ENCODE data around the gene PTMA.
"Not testable (repeated sequence)": the region's sequence is repeated elsewhere in the genome, so short reads cannot be mapped to it uniquely, and the experiment has no call there.

The PTMA gene

GRCh38 chr2:231737761-231738160 is 29.4 kb downstream of the PTMA start:
- H3K23ac ChIP-seq (ENCODE audit: low read length) = no peak overlapping the region
- no peak overlapping the region for H4K8ac ChIP-seq (ENCODE audit: low read depth, low read length)
- peaks cover 0 to 6% of the 10 kb centered on the region in 2 experiments for H3K36me3 ChIP-seq (ENCODE audit: control insufficient read depth in 1 of 2, insufficient read depth in 2 of 2, low read length in 2 of 2)
- H4K91ac ChIP-seq (ENCODE audit: low read depth, low read length) = no peak overlapping the region
- no peaks in the 10 kb centered on the region for H3K27me3 ChIP-seq (ENCODE audit: insufficient read depth, low read length)
- H3K27ac ChIP-seq (ENCODE audit: low read depth, low read length) = no peak overlapping the region
- H3K9me3 ChIP-seq (ENCODE audit: insufficient read depth, low read depth, low read length) = no peaks in the 10 kb centered on the region
- no peak overlapping the region for H2BK12ac ChIP-seq (ENCODE audit: low read length)
- H4K12ac ChIP-seq (ENCODE audit: low read depth, low read length) = no peak overlapping the region
- DNase-seq = no peak
- H3K4me1 ChIP-seq (ENCODE audit: control insufficient read depth in 1 of 2, insufficient read depth in 2 of 2, low read length in 2 of 2) = no peaks in the 10 kb centered on the region
- H3K4me2 ChIP-seq (ENCODE audit: low read length) = no peak overlapping the region
- no peak overlapping the region for H3K4ac ChIP-seq (ENCODE audit: low read depth, low read length)
- H2AFZ ChIP-seq (ENCODE audit: insufficient read depth, low read length, poor library complexity) = no peak overlapping the region
- H3K79me2 ChIP-seq (ENCODE audit: control insufficient read depth, insufficient read depth, low read length, poor library complexity) = no peaks in the 10 kb centered on the region
- H3K9ac ChIP-seq (ENCODE audit: low read length) = peak overlapping the region; percentile 46
- no peak overlapping the region for H3K4me3 ChIP-seq (ENCODE audit: low read depth, low read length)
- no CpG with 5 or more reads among the region's 7 CpGs for WGBS (ENCODE audit: extremely low coverage, insufficient coverage, insufficient read length)
- H2BK120ac ChIP-seq (ENCODE audit: insufficient read depth, low read length, poor library complexity) = no peak overlapping the region
- H3K14ac ChIP-seq (ENCODE audit: low read length) = no peak overlapping the region
- no peaks in the 10 kb centered on the region for H3K79me1 ChIP-seq (ENCODE audit: low read length)
- no peak overlapping the region for H2BK5ac ChIP-seq (ENCODE audit: low read depth, low read length, poor library complexity)
- H2AK5ac ChIP-seq (ENCODE audit: low read length) = no peak overlapping the region
- no peak overlapping the region for H3K18ac ChIP-seq (ENCODE audit: low read length)

- Histone ChIP-seq H3K79me2 (ENCODE audit: control insufficient read depth, insufficient read depth, low read length, poor library complexity) (no peaks in the 10 kb centered on the region), H2BK120ac (ENCODE audit: insufficient read depth, low read length, poor library complexity) (no peak overlapping the region), H3K27ac (ENCODE audit: low read depth, low read length) (no peak overlapping the region), H4K91ac (ENCODE audit: low read depth, low read length) (no peak overlapping the region), H2BK5ac (ENCODE audit: low read depth, low read length, poor library complexity) (no peak overlapping the region), H3K27me3 (ENCODE audit: insufficient read depth, low read length) (no peaks in the 10 kb centered on the region), H3K4me3 (ENCODE audit: low read depth, low read length) (no peak overlapping the region), H3K4me2 (ENCODE audit: low read length) (no peak overlapping the region), H3K14ac (ENCODE audit: low read length) (no peak overlapping the region), H3K9ac (ENCODE audit: low read length) (no peak overlapping the region), H3K4me1 (ENCODE audit: control insufficient read depth in 1 of 2, insufficient read depth in 2 of 2, low read length in 2 of 2) (no peaks in the 10 kb centered on the region), H4K12ac (ENCODE audit: low read depth, low read length) (no peak overlapping the region), H3K79me1 (ENCODE audit: low read length) (no peaks in the 10 kb centered on the region), H2BK12ac (ENCODE audit: low read length) (no peak overlapping the region), H4K8ac (ENCODE audit: low read depth, low read length) (no peak overlapping the region), H3K23ac (ENCODE audit: low read length) (no peak overlapping the region), H3K9me3 (ENCODE audit: insufficient read depth, low read depth, low read length) (no peaks in the 10 kb centered on the region), H2AK5ac (ENCODE audit: low read length) (no peak overlapping the region), H2AFZ (ENCODE audit: insufficient read depth, low read length, poor library complexity) (no peak overlapping the region), H3K4ac (ENCODE audit: low read depth, low read length) (no peak overlapping the region), H3K36me3 (ENCODE audit: control insufficient read depth in 1 of 2, insufficient read depth in 2 of 2, low read length in 2 of 2) (peaks cover 0 to 2% of the 10 kb centered on the region in 2 experiments), H3K18ac (ENCODE audit: low read length) (no peak overlapping the region)
- no CpG with 5 or more reads among the region's 9 CpGs for WGBS (ENCODE audit: extremely low coverage, insufficient coverage, insufficient read length)
- peak in 1 of 2 donors; percentile 1 for DNase-seq
These were observed 35.2 kb downstream of the PTMA start for GRCh38 chr2:231743376-231744116.

- no peaks in the 10 kb centered on the region for H3K4me1 ChIP-seq (ENCODE audit: control insufficient read depth in 1 of 2, insufficient read depth in 2 of 2, low read length in 2 of 2)
- H3K18ac ChIP-seq (ENCODE audit: low read length) = no peak overlapping the region
- H3K4me3 ChIP-seq (ENCODE audit: low read depth, low read length) = no peak overlapping the region
- H2BK5ac ChIP-seq (ENCODE audit: low read depth, low read length, poor library complexity) = no peak overlapping the region
- no peak overlapping the region for H2AK5ac ChIP-seq (ENCODE audit: low read length)
- no peaks in the 10 kb centered on the region for H3K9me3 ChIP-seq (ENCODE audit: insufficient read depth, low read depth, low read length)
- no peak overlapping the region for H3K23ac ChIP-seq (ENCODE audit: low read length)
- no peaks in the 10 kb centered on the region for H3K79me1 ChIP-seq (ENCODE audit: low read length)
- no peak overlapping the region for H4K91ac ChIP-seq (ENCODE audit: low read depth, low read length)
- H2AFZ ChIP-seq (ENCODE audit: insufficient read depth, low read length, poor library complexity) = no peak overlapping the region
- no CpG with 5 or more reads among the region's 6 CpGs for WGBS (ENCODE audit: extremely low coverage, insufficient coverage, insufficient read length)
- peak in 1 of 2 donors; percentile 1 for DNase-seq
- no peaks in the 10 kb centered on the region for H3K27me3 ChIP-seq (ENCODE audit: insufficient read depth, low read length)
- H4K12ac ChIP-seq (ENCODE audit: low read depth, low read length) = no peak overlapping the region
- H3K9ac ChIP-seq (ENCODE audit: low read length) = no peak overlapping the region
- H3K79me2 ChIP-seq (ENCODE audit: control insufficient read depth, insufficient read depth, low read length, poor library complexity) = no peaks in the 10 kb centered on the region
- H4K8ac ChIP-seq (ENCODE audit: low read depth, low read length) = no peak overlapping the region
- no peak overlapping the region for H3K27ac ChIP-seq (ENCODE audit: low read depth, low read length)
- no peak overlapping the region for H3K4me2 ChIP-seq (ENCODE audit: low read length)
- H2BK12ac ChIP-seq (ENCODE audit: low read length) = no peak overlapping the region
- no peaks in the 10 kb centered on the region for H3K36me3 ChIP-seq (ENCODE audit: control insufficient read depth in 1 of 2, insufficient read depth in 2 of 2, low read length in 2 of 2)
- no peak overlapping the region for H3K4ac ChIP-seq (ENCODE audit: low read depth, low read length)
- no peak overlapping the region for H3K14ac ChIP-seq (ENCODE audit: low read length)
- H2BK120ac ChIP-seq (ENCODE audit: insufficient read depth, low read length, poor library complexity) = no peak overlapping the region
These were observed 37.1 kb downstream of the PTMA start for GRCh38 chr2:231745303-231746038.

GRCh38 chr2:231748153-231748896 is 40.0 kb downstream of the PTMA start:
- not testable (repeated sequence) for H3K23ac ChIP-seq (ENCODE audit: low read length); H3K27ac ChIP-seq (ENCODE audit: low read depth, low read length); H3K36me3 ChIP-seq (ENCODE audit: control insufficient read depth in 1 of 2, insufficient read depth in 2 of 2, low read length in 2 of 2); H2BK5ac ChIP-seq (ENCODE audit: low read depth, low read length, poor library complexity); H3K27me3 ChIP-seq (ENCODE audit: insufficient read depth, low read length); H3K9me3 ChIP-seq (ENCODE audit: insufficient read depth, low read depth, low read length); H2AK5ac ChIP-seq (ENCODE audit: low read length); H4K12ac ChIP-seq (ENCODE audit: low read depth, low read length); DNase-seq; H4K91ac ChIP-seq (ENCODE audit: low read depth, low read length); H2AFZ ChIP-seq (ENCODE audit: insufficient read depth, low read length, poor library complexity); H3K79me1 ChIP-seq (ENCODE audit: low read length); H3K4ac ChIP-seq (ENCODE audit: low read depth, low read length); H2BK120ac ChIP-seq (ENCODE audit: insufficient read depth, low read length, poor library complexity); H3K9ac ChIP-seq (ENCODE audit: low read length); H3K4me2 ChIP-seq (ENCODE audit: low read length); H3K14ac ChIP-seq (ENCODE audit: low read length); H2BK12ac ChIP-seq (ENCODE audit: low read length); H3K4me3 ChIP-seq (ENCODE audit: low read depth, low read length); H3K79me2 ChIP-seq (ENCODE audit: control insufficient read depth, insufficient read depth, low read length, poor library complexity); H3K18ac ChIP-seq (ENCODE audit: low read length); H4K8ac ChIP-seq (ENCODE audit: low read depth, low read length); H3K4me1 ChIP-seq (ENCODE audit: control insufficient read depth in 1 of 2, insufficient read depth in 2 of 2, low read length in 2 of 2)
- no CpG with 5 or more reads among the region's 6 CpGs for WGBS (ENCODE audit: extremely low coverage, insufficient coverage, insufficient read length)
